PC-3 (cell line): ENCODE results near the gene FMC1. TPM values are rescaled to one million over a fixed set of nuclear protein-coding genes. Genes with fewer than 3 reads are reported as not detected.
"Not testable (repeated sequence)": the region's sequence is repeated elsewhere in the genome, so short reads cannot be mapped to it uniquely, and the experiment has no call there.

Source experiments
- ATAC-seq: fragments of 200-7000 bp; cut with Tn5 transposase; 2 replicates; pipeline ENCODE4 v1.9.1; 2020; ENCODE audit warnings: mild to moderate bottlenecking, moderate library complexity
- BruUV-seq: library from RNA; stranded (reverse); fragments of 400-500 nt; replicated peaks from 2 replicates; lab custom pipeline; 2021; lab: Mats Ljungman, UMichigan
- CTCF ChIA-PET: fragments of 300-600 bp; sonication (Branson Sonifier 250); formaldehyde crosslinking; loops from one replicate; lab custom pipeline; 2022; ENCODE audit warnings: antibody characterized with exemption; lab: Charles Lee
- POLR2A ChIA-PET: fragments of 300-600 bp; sonication (Branson Sonifier 250); formaldehyde crosslinking; loops from one replicate; lab custom pipeline; 2022; ENCODE audit warnings: antibody characterized with exemption; ENCODE audit not compliant: unreplicated experiment; lab: Charles Lee
- DNase-seq: peaks from one replicate; pipeline ENCODE4 v3.0.0-alpha.2; 2015
- H2AFZ ChIP-seq: fragments of 300-600 bp; sonication (generic); 2 replicates; pipeline ENCODE4 v1.6.0; 2016; ENCODE audit warnings: antibody characterized with exemption, low read length
- H3F3A ChIP-seq: fragments of 300-600 bp; sonication (generic); one replicate; pipeline ENCODE4 v1.6.0; 2017; ENCODE audit warnings: antibody characterized with exemption, low read length, control low read depth, mild to moderate bottlenecking; ENCODE audit not compliant: unreplicated experiment
- H3K27ac ChIP-seq: fragments of 300-600 bp; sonication (generic); 2 replicates; pipeline ENCODE4 v1.5.1; 2016; ENCODE audit warnings: mild to moderate bottlenecking, low read length
- H3K27me3 ChIP-seq: fragments of 300-600 bp; sonication (generic); 2 replicates; pipeline ENCODE4 v1.6.1; 2016; ENCODE audit warnings: low read length, mixed read lengths
- H3K36me3 ChIP-seq: fragments of 300-600 bp; sonication (generic); 2 replicates; pipeline ENCODE4 v1.6.1; 2016; ENCODE audit warnings: low read depth, mixed run types, low read length, mixed read lengths
- H3K4me1 ChIP-seq: fragments of 300-600 bp; sonication (generic); 2 replicates; pipeline ENCODE4 v1.5.1; 2016; ENCODE audit warnings: low read length; ENCODE audit not compliant: insufficient read depth
- H3K4me2 ChIP-seq: fragments of 300-600 bp; sonication (generic); 2 replicates; pipeline ENCODE4 v1.6.0; 2016; ENCODE audit warnings: low read length
- H3K4me3 ChIP-seq: fragments of 300-600 bp; sonication (generic); 2 replicates; pipeline ENCODE4 v1.5.1; 2016; ENCODE audit warnings: mild to moderate bottlenecking, low read length, mixed read lengths
- H3K79me2 ChIP-seq: fragments of 300-600 bp; sonication (generic); 2 replicates; pipeline ENCODE4 v1.6.1; 2017; ENCODE audit warnings: low read length, mixed read lengths
- H3K9ac ChIP-seq: fragments of 300-600 bp; sonication (generic); 2 replicates; pipeline ENCODE4 v1.6.0; 2016; ENCODE audit warnings: mild to moderate bottlenecking, low read length
- H3K9me2 ChIP-seq: fragments of 300-600 bp; sonication (generic); replicated peaks from 2 replicates; pipeline ENCODE4 v1.6.1; 2016; ENCODE audit warnings: mixed run types, low read length, mixed read lengths
- H3K9me3 ChIP-seq: fragments of 300-600 bp; sonication (generic); 2 replicates; pipeline ENCODE4 v1.6.1; 2016; ENCODE audit warnings: low read length, mixed read lengths
- H4K20me1 ChIP-seq: fragments of 300-600 bp; sonication (generic); 2 replicates; pipeline ENCODE4 v1.6.1; 2016; ENCODE audit warnings: low read length, mixed read lengths
- CTCF ChIP-seq: fragments of 300-600 bp; sonication (generic); conservative IDR thresholded peaks from 2 replicates; pipeline ENCODE4 v1.5.1; 2017; ENCODE audit warnings: antibody characterized with exemption, low read depth, mild to moderate bottlenecking, low read length
- EZH2 ChIP-seq: fragments of 300-600 bp; sonication (generic); IDR thresholded peaks from one replicate; pipeline ENCODE4 v1.6.1; 2017; ENCODE audit warnings: antibody characterized with exemption, mild to moderate bottlenecking, low read length; ENCODE audit not compliant: unreplicated experiment
- EZH2phosphoT487 ChIP-seq: fragments of 300-600 bp; sonication (generic); IDR thresholded peaks from 2 replicates; pipeline ENCODE4 v1.6.1; 2018; ENCODE audit warnings: mild to moderate bottlenecking, antibody characterized with exemption, low read length, borderline replicate concordance
- intact Hi-C: fragments of 100-400 bp; cut with micrococcal nuclease; formaldehyde crosslinking; loops from 2 replicates; pipeline ENCODE4 v1.9.0; 2023
- total RNA-seq: library from RNA; depleted of rRNA; stranded (reverse); fragments of >200 nt; gene quantifications from 2 replicates; pipeline ENCODE4 v1.2.3, GENCODE V29; 2014

Gene FMC1
- total RNA-seq, 1 experiment from 2014 or later = 12.2 TPM

DNA sequence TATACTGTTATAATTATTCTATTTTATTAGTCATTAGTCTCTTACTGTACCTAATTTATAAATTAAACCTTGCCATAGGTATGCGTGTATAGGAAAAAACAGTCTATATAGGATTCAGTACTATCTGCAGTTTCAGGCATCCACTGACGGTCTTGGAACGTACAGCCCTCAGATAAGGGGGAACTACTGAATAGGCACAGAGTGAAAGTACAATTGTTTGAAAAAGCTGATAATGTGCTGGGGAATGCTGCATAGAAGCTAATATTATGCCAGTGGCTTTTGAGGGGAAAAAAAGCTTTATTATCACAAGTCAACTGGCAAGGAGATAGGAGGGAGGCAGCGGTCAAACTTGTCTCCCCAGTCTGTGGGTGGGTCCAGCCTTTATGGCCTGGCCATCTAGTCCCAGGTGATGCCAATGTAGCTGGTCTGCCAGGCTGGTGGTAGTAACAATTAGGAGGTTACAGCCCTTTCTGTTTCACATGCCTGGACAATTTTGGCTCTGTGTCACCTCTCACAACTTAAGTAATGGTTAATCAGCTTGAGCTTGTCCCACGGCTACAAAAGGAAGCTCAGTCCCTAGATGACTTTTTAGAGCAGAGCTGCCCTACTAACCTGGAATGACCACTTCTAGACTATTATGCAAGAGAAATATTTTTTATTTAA, 8.3 kb upstream of the FMC1 start:
- no TSS peak for BruUV-seq
- ATAC-seq (no peak), DNase-seq (no peak)
- H3K9me3 ChIP-seq = no peaks in the 10 kb centered on the region
- TF ChIP-seq CTCF = no peak
- TF ChIP-seq EZH2phosphoT487 = no peak
- no peak for TF ChIP-seq EZH2
- ChIA-PET CTCF (interaction anchor here (0.5 to 0.7 kb wide), 2 partner anchors 12 to 174 kb away, joined by 4 to 5 read pairs; no protein-coding TSS in a partner anchor), POLR2A (no interaction called here)
- H3K9me2 ChIP-seq = no peaks in the 10 kb centered on the region
- H3K4me2 ChIP-seq = no peak overlapping the region
- H2AFZ ChIP-seq = no peak overlapping the region
- no peak overlapping the region for H3K9ac ChIP-seq
- intact Hi-C loops = no loop called here
- no peak overlapping the region for H3K4me3 ChIP-seq
- no peaks in the 10 kb centered on the region for H3K27me3 ChIP-seq
- no peaks in the 10 kb centered on the region for H3K79me2 ChIP-seq
- no peaks in the 10 kb centered on the region for H3K36me3 ChIP-seq
- H3K4me1 ChIP-seq = no peaks in the 10 kb centered on the region
- H3F3A ChIP-seq = no peaks in the 10 kb centered on the region
- no peak overlapping the region for H3K27ac ChIP-seq
- H4K20me1 ChIP-seq = no peaks in the 10 kb centered on the region

DNA sequence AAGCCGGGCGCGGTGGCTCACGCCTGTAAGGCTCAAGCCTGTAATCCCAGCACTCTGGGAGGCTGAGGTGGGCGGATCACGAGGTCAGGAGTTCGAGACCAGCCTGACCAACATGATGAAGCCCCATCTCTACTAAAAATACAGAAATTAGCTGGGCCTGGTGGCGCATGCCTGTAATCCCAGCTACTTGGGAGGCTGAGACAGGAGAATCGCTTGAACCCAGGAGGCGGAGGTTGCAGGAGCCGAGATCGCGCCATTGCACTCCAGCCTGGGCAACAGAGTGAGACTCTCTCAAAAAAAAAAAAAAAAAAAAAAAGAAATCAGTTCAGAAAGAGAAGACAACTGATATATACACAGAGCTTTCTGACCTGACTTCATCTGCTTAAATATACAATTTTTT, 7.7 kb upstream of the FMC1 start:
- H3K9me2 ChIP-seq, H3K36me3 ChIP-seq, H3K4me2 ChIP-seq, H3K4me1 ChIP-seq, H3K79me2 ChIP-seq, DNase-seq, H3K9me3 ChIP-seq, BruUV-seq, H3K27ac ChIP-seq, H3F3A ChIP-seq, ATAC-seq, H3K9ac ChIP-seq, POLR2A ChIA-PET, H3K4me3 ChIP-seq, H2AFZ ChIP-seq, H4K20me1 ChIP-seq, intact Hi-C loops, H3K27me3 ChIP-seq: not testable (repeated sequence)
- CTCF ChIA-PET = interaction anchor here (0.7 kb wide), 1 partner anchor 173 kb away, joined by 5 read pairs; no protein-coding TSS in a partner anchor

- CTCF ChIA-PET = no interaction called here
- Histone ChIP-seq H3K27me3 (no peaks in the 10 kb centered on the region), H3K79me2 (no peaks in the 10 kb centered on the region), H3K9me3 (no peaks in the 10 kb centered on the region), H3K9me2 (no peaks in the 10 kb centered on the region), H2AFZ (no peak overlapping the region), H3K36me3 (no peaks in the 10 kb centered on the region), H3F3A (peaks cover 7% of the 10 kb centered on the region), H3K4me1 (no peaks in the 10 kb centered on the region), H4K20me1 (no peaks in the 10 kb centered on the region), H3K4me3 (no peak overlapping the region), H3K27ac (no peak overlapping the region), H3K4me2 (no peak overlapping the region), H3K9ac (no peak overlapping the region)
- TF ChIP-seq EZH2phosphoT487 = no peak
- TF ChIP-seq CTCF = no peak
- no peak for TF ChIP-seq EZH2
- intact Hi-C loops = no loop called here
- BruUV-seq = no TSS peak
- POLR2A ChIA-PET = no interaction called here
- DNase-seq (no peak), ATAC-seq (no peak)
Measured at GRCh38 chr7:139334399-139335150, 6.6 kb upstream of the FMC1 start.
